Trophoblast cell (in vitro differentiated cells and primary cell): ENCODE measurements around the gene QSOX2.

ENCODE experiments used
- DNase-seq, 2 donors: peaks; one replicate each; pipeline ENCODE4 v3.0.0-alpha.2; 2016
- H2AFZ ChIP-seq: 2 replicates; pipeline ENCODE4 v1.6.1; 2013; ENCODE audit warnings: low read length, moderate library complexity, mild to moderate bottlenecking; ENCODE audit not compliant: insufficient read depth, poor library complexity
- H2AK5ac ChIP-seq: 2 replicates; pipeline ENCODE4 v1.6.1; 2013; ENCODE audit warnings: mild to moderate bottlenecking, low read length
- H2BK120ac ChIP-seq: 2 replicates; pipeline ENCODE4 v1.6.1; 2013; ENCODE audit warnings: low read length, mild to moderate bottlenecking, moderate library complexity; ENCODE audit not compliant: insufficient read depth, poor library complexity
- H2BK12ac ChIP-seq: 2 replicates; pipeline ENCODE4 v1.6.1; 2013; ENCODE audit warnings: mild to moderate bottlenecking, low read length, moderate library complexity
- H2BK5ac ChIP-seq: 2 replicates; pipeline ENCODE4 v1.6.1; 2013; ENCODE audit warnings: low read length, low read depth, moderate library complexity, mild to moderate bottlenecking; ENCODE audit not compliant: poor library complexity
- H3K14ac ChIP-seq: 2 replicates; pipeline ENCODE4 v1.6.1; 2013; ENCODE audit warnings: mild to moderate bottlenecking, low read length
- H3K18ac ChIP-seq: 2 replicates; pipeline ENCODE4 v1.6.1; 2013; ENCODE audit warnings: mild to moderate bottlenecking, low read length
- H3K23ac ChIP-seq: 2 replicates; pipeline ENCODE4 v1.6.1; 2013; ENCODE audit warnings: low read length
- H3K27ac ChIP-seq: 2 replicates; pipeline ENCODE4 v1.5.1; 2013; ENCODE audit warnings: low read depth, mild to moderate bottlenecking, inconsistent platforms, low read length, moderate library complexity
- H3K27me3 ChIP-seq: 2 replicates; pipeline ENCODE4 v1.6.1; 2013; ENCODE audit warnings: inconsistent platforms, mild to moderate bottlenecking, low read length, moderate library complexity; ENCODE audit not compliant: insufficient read depth
- H3K36me3 ChIP-seq, 2 experiments: 1 replicate in 1 of 2; 2 replicates in 1 of 2; pipeline ENCODE4 v1.6.1; 2013; ENCODE audit warnings: low read length in 2 of 2, mild to moderate bottlenecking in 2 of 2, moderate library complexity in 1 of 2; ENCODE audit not compliant: insufficient read depth in 2 of 2, control insufficient read depth in 1 of 2
- H3K4ac ChIP-seq: 2 replicates; pipeline ENCODE4 v1.6.1; 2013; ENCODE audit warnings: low read depth, mild to moderate bottlenecking, low read length, moderate library complexity
- H3K4me1 ChIP-seq, 2 experiments: 1 replicate in 1 of 2; 2 replicates in 1 of 2; pipeline ENCODE4 v1.6.1; 2013; ENCODE audit warnings: low read length in 2 of 2, mild to moderate bottlenecking in 2 of 2, moderate library complexity in 1 of 2; ENCODE audit not compliant: insufficient read depth in 2 of 2, control insufficient read depth in 1 of 2
- H3K4me2 ChIP-seq: 2 replicates; pipeline ENCODE4 v1.6.1; 2013; ENCODE audit warnings: inconsistent platforms, mild to moderate bottlenecking, low read length, moderate library complexity
- H3K4me3 ChIP-seq: 2 replicates; pipeline ENCODE4 v1.5.1; 2013; ENCODE audit warnings: mild to moderate bottlenecking, low read depth, low read length, inconsistent platforms
- H3K79me1 ChIP-seq: one replicate; pipeline ENCODE4 v1.6.1; 2013; ENCODE audit warnings: low read length
- H3K79me2 ChIP-seq: 2 replicates; pipeline ENCODE4 v1.6.1; 2013; ENCODE audit warnings: low read length, mild to moderate bottlenecking; ENCODE audit not compliant: control insufficient read depth, insufficient read depth, poor library complexity
- H3K9ac ChIP-seq: 2 replicates; pipeline ENCODE4 v1.6.1; 2013; ENCODE audit warnings: mild to moderate bottlenecking, low read length
- H3K9me3 ChIP-seq: 2 replicates; pipeline ENCODE4 v1.6.1; 2013; ENCODE audit warnings: low read depth, mild to moderate bottlenecking, control low read depth, inconsistent platforms, low read length; ENCODE audit not compliant: insufficient read depth
- H4K12ac ChIP-seq: 2 replicates; pipeline ENCODE4 v1.6.1; 2013; ENCODE audit warnings: low read depth, mild to moderate bottlenecking, low read length, moderate library complexity
- H4K8ac ChIP-seq: 2 replicates; pipeline ENCODE4 v1.6.1; 2013; ENCODE audit warnings: low read depth, mild to moderate bottlenecking, low read length, moderate library complexity
- H4K91ac ChIP-seq: one replicate; pipeline ENCODE4 v1.6.1; 2013; ENCODE audit warnings: low read depth, mild to moderate bottlenecking, low read length, moderate library complexity
- WGBS: extraction: QIAGEN DNeasy Blood & Tissue Kit; methylation state at CpG from one replicate; pipeline ENCODE4 v1.1.7; 2013; ENCODE audit warnings: missing lambda C conversion rate; ENCODE audit not compliant: insufficient read length, insufficient coverage; ENCODE audit errors: extremely low coverage; 5-methylcytosine and 5-hydroxymethylcytosine counted together

Gene QSOX2

DNA sequence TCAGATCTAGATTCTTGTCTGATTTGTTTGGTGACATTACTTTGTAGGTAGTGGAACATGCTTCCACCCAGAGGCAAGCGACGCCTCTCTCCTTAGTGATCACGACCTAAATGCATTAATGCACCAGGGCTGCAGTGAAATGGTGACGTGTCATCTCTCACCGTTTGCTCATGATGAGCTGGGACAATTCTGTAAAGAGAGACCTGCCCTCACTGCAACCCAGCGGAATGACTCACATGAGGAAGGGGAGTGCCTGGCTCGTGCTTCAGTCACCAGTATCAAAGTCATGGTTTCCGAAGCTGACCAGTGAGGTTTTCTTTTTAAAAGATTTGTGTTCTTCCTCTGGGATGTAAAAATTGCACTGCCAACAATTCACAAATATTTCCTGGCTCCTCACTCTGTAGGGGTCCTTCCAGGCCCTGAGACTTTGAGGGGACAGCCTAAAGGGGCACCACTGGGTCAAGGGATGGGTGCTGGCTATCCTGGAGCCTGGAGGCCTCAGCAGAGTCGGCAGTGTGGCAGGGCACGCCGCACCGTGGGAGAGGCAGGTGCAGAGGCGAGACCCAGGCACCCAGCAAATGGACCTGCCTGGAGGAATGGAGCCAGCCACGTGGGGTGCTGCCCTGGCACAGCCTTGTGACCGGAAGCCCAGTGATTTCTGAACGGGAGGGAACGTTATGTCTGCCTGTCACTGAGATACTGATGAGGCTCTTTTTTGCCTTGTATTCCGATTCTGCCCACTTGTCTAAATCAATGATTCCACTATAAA is 17.3 kb downstream of the QSOX2 start:
- H3K4me3 ChIP-seq = no peak overlapping the region
- H3K23ac ChIP-seq = no peak overlapping the region
- no peak overlapping the region for H2BK12ac ChIP-seq
- H3K9ac ChIP-seq = no peak overlapping the region
- H2AFZ ChIP-seq = no peak overlapping the region
- no peak overlapping the region for H3K4me2 ChIP-seq
- H2AK5ac ChIP-seq = no peak overlapping the region
- DNase-seq = no peak
- H2BK5ac ChIP-seq = no peak overlapping the region
- H3K9me3 ChIP-seq = no peaks in the 10 kb centered on the region
- peaks cover 0 to 1% of the 10 kb centered on the region in 2 experiments for H3K4me1 ChIP-seq
- H3K27ac ChIP-seq = no peak overlapping the region
- no peak overlapping the region for H3K14ac ChIP-seq
- no CpG with 5 or more reads among the region's 18 CpGs for WGBS
- peaks cover 0 to 5% of the 10 kb centered on the region in 2 experiments for H3K36me3 ChIP-seq
- H4K12ac ChIP-seq = no peak overlapping the region
- H3K79me2 ChIP-seq = no peaks in the 10 kb centered on the region
- no peak overlapping the region for H3K4ac ChIP-seq
- H3K18ac ChIP-seq = no peak overlapping the region
- H2BK120ac ChIP-seq = no peak overlapping the region
- no peak overlapping the region for H4K91ac ChIP-seq
- no peak overlapping the region for H4K8ac ChIP-seq
- H3K79me1 ChIP-seq = no peaks in the 10 kb centered on the region
- H3K27me3 ChIP-seq = no peaks in the 10 kb centered on the region

DNA sequence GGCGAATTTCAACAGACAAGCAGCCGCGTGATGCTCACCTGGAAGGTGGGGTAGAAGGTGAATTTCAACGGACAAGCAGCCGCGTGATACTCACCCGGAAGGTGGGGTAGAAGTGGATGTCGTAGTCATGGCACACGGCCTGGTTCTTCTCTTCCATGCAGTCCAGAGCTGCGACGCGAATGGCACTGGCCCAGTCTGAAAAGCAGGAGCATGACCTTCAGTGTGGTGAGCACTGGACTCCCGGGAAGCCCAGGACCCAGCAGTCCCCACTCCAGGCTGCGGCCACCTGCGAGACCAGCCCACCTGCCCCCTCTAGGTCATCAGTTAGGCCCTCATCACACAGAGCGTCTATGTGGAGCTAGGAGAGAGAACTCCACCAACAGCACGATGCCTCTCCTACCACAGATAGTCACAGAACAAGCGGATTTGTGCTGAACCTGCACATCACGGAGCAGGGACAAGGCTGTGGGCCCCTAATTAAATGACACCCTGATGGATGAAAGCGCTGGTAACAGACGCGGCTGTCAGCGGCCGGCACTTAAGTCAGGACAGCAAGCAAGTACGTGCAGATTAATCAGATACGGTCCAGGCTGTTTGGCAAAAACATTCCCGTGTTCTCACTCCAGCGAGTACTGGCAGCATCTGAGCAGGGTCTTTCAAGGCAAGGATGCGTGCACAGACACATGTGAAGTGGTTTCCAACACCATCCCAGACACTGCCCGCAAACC is 18.8 kb downstream of the QSOX2 start:
- Histone ChIP-seq H4K12ac (no peak overlapping the region), H3K4me1 (peaks cover 0 to 1% of the 10 kb centered on the region in 2 experiments), H3K27me3 (no peaks in the 10 kb centered on the region), H3K79me1 (no peaks in the 10 kb centered on the region), H2BK120ac (no peak overlapping the region), H3K27ac (no peak overlapping the region), H3K9ac (no peak overlapping the region), H3K4me2 (no peak overlapping the region), H2BK12ac (no peak overlapping the region), H3K36me3 (peaks cover 0 to 5% of the 10 kb centered on the region in 2 experiments), H3K4me3 (no peak overlapping the region), H4K91ac (no peak overlapping the region), H3K9me3 (no peaks in the 10 kb centered on the region), H3K4ac (no peak overlapping the region), H3K18ac (no peak overlapping the region), H2AFZ (no peak overlapping the region), H3K14ac (no peak overlapping the region), H2BK5ac (no peak overlapping the region), H3K23ac (no peak overlapping the region), H2AK5ac (no peak overlapping the region), H3K79me2 (no peaks in the 10 kb centered on the region), H4K8ac (no peak overlapping the region)
- no peak for DNase-seq
- WGBS = no CpG with 5 or more reads among the region's 30 CpGs

DNA sequence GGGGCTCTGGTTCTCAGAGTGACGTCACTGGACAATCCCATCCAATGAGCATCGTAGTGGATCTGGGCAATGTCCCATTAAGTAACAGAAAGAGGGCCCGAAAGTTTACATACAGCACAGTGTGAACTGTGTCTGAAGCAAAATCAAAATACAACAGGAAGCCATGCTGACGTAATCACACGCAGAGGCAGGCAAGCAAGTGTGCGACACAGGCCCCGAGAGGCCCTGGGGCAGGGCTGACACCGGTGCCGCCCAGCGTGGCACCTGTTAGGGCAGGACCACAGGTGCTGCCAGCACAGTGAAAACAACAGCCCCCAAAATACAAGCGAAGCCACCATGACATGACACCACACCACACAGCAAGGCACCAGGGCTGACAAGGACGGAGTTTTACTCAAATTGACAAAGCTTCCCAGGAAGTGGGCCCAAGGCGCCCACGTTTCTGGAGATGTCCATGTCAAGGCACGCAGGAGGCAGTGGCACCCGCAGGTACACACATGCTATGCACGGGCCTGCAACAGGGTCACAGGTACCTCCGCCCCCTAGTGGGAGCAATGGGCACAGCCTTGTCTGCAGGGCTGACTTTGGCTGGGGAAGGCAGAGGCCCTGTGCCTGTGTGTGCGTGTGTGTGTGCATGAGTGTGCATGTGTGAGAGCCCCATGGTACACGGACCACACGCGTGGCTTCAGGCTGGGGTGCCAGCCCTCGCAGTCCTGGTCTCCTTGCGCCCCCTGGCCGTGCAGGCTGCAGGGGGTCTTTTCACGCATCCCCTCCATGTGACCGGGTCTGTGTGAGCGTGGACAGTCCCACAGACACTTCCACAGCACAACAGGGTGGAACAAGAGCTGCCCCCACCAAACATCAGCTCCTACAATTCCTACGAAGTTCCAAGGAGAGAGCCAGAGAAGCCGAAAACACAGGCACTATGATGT is 19.6 kb downstream of the QSOX2 start:
- H3K79me2 ChIP-seq = no peaks in the 10 kb centered on the region
- H3K9ac ChIP-seq = no peak overlapping the region
- H3K18ac ChIP-seq = no peak overlapping the region
- no peaks in the 10 kb centered on the region for H3K79me1 ChIP-seq
- no peak overlapping the region for H3K23ac ChIP-seq
- H4K8ac ChIP-seq = no peak overlapping the region
- no CpG with 5 or more reads among the region's 30 CpGs for WGBS
- H2BK5ac ChIP-seq = no peak overlapping the region
- H2AFZ ChIP-seq = no peak overlapping the region
- no peak overlapping the region for H3K4me2 ChIP-seq
- no peak overlapping the region for H2BK12ac ChIP-seq
- H3K9me3 ChIP-seq = no peaks in the 10 kb centered on the region
- H3K4ac ChIP-seq = no peak overlapping the region
- H3K27me3 ChIP-seq = no peaks in the 10 kb centered on the region
- no peak overlapping the region for H2BK120ac ChIP-seq
- H4K91ac ChIP-seq = no peak overlapping the region
- H3K36me3 ChIP-seq = peaks cover 0 to 5% of the 10 kb centered on the region in 2 experiments
- no peak overlapping the region for H3K4me3 ChIP-seq
- no peak overlapping the region for H3K27ac ChIP-seq
- DNase-seq = peak; percentile 74 to 88
- no peak overlapping the region for H2AK5ac ChIP-seq
- H4K12ac ChIP-seq = no peak overlapping the region
- no peak overlapping the region for H3K14ac ChIP-seq
- H3K4me1 ChIP-seq = peaks cover 0 to 1% of the 10 kb centered on the region in 2 experiments

DNA sequence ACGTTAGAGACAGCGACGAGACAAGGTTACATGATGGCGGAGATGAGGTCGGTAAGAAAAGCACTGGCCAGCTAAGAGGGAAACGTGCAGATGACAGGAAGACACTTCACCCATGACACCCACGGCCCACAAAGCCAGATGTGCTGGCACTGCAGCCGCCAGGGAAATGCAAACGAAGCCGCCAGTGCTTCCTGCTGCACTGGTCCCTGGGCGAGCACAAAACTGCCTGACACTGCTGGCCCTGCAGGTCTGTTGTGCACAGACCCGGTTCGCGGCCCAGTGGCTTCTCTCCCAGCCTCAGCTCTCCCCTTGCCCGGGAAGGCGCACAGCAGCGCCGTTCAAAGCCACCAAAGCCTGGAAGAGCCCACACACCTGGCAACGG is 20.3 kb downstream of the QSOX2 start:
- no peak overlapping the region for H3K4ac ChIP-seq

More for the DNA sequence above, 20.3 kb downstream of the QSOX2 start:
- DNase-seq = no peak
- H3K14ac ChIP-seq = no peak overlapping the region
- peaks cover 0 to 1% of the 10 kb centered on the region in 2 experiments for H3K4me1 ChIP-seq
- H3K9ac ChIP-seq = no peak overlapping the region
- no peak overlapping the region for H3K18ac ChIP-seq
- H4K91ac ChIP-seq = no peak overlapping the region
- H3K23ac ChIP-seq = no peak overlapping the region
- no peak overlapping the region for H2BK12ac ChIP-seq
- H2BK120ac ChIP-seq = no peak overlapping the region
- H3K27ac ChIP-seq = no peak overlapping the region
- no peak overlapping the region for H4K8ac ChIP-seq
- no peaks in the 10 kb centered on the region for H3K9me3 ChIP-seq
- no peak overlapping the region for H3K4me3 ChIP-seq
- no CpG with 5 or more reads among the region's 19 CpGs for WGBS
- H2AK5ac ChIP-seq = no peak overlapping the region
- H2AFZ ChIP-seq = no peak overlapping the region
- H3K79me1 ChIP-seq = no peaks in the 10 kb centered on the region
- no peak overlapping the region for H3K4me2 ChIP-seq
- H4K12ac ChIP-seq = no peak overlapping the region
- peaks cover 0 to 5% of the 10 kb centered on the region in 2 experiments for H3K36me3 ChIP-seq
- no peaks in the 10 kb centered on the region for H3K79me2 ChIP-seq
- H2BK5ac ChIP-seq = no peak overlapping the region
- H3K27me3 ChIP-seq = no peaks in the 10 kb centered on the region
